ENCODE measurements around the gene VWF. TPM values are rescaled to one million over a fixed set of nuclear protein-coding genes. Genes with fewer than 3 reads are reported as not detected.
"Not testable (repeated sequence)": the region's sequence is repeated elsewhere in the genome, so short reads cannot be mapped to it uniquely, and the experiment has no call there.

The VWF gene
- total RNA-seq, 2 donors from 2014 or later = 20.9 to 63.2 TPM

DNA sequence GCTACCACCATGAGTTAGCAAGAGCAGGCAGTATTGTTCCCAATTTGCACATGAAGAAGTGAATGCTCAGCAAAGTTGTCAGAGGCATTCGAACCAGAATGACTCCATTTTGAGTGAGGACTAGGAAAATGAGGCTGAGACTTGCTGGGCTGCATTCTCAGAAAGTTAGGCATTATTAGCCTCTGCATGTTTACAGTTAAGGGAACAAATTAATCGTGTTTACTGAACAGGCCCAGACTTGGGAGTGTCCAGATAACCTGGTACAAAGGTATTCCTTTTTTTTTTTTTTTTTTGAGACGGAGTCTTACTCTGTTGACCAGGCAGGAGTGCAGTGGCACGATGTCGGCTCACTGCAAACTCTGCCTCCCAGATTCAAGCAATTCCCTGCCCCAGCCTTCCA, 22.5 kb upstream of the VWF start:
- no peak for DNase-seq

DNA sequence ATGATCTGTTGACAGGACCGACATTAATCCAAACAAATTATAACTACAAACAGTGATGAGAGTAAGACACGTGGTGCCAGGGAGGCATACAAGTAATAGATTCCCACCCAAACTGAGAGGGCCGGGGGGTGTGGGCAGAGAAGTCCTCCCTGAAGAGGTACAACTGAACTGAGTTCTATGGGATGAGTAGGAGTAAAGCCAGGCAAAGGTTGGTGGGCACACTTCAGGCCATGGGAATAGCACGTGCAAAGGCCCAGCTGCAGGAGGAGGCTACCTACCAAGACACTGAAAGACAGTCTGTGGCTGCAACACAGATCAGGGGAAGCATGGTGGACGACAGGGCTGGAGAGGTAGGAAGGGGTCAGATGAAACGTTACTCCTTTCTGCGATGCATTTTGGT, 22.0 kb upstream of the VWF start:
- intact Hi-C loops (cut with DNase I) = no loop called here
- TF ChIP-seq, protein P1, sequence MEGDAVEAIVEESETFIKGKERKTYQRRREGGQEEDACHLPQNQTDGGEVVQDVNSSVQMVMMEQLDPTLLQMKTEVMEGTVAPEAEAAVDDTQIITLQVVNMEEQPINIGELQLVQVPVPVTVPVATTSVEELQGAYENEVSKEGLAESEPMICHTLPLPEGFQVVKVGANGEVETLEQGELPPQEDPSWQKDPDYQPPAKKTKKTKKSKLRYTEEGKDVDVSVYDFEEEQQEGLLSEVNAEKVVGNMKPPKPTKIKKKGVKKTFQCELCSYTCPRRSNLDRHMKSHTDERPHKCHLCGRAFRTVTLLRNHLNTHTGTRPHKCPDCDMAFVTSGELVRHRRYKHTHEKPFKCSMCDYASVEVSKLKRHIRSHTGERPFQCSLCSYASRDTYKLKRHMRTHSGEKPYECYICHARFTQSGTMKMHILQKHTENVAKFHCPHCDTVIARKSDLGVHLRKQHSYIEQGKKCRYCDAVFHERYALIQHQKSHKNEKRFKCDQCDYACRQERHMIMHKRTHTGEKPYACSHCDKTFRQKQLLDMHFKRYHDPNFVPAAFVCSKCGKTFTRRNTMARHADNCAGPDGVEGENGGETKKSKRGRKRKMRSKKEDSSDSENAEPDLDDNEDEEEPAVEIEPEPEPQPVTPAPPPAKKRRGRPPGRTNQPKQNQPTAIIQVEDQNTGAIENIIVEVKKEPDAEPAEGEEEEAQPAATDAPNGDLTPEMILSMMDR (IDR thresholded peaks at IDR 0.05) = no peak
- no peak overlapping the region for H3K27ac ChIP-seq

More for the DNA sequence above, 22.5 kb upstream of the VWF start:
- no peaks in the 10 kb centered on the region for H3K4me1 ChIP-seq
- H3K27me3 ChIP-seq = no peaks in the 10 kb centered on the region
- intact Hi-C loops (cut with DNase I) = no loop called here
- no peak overlapping the region for H3K27ac ChIP-seq
- no peaks in the 10 kb centered on the region for H3K36me3 ChIP-seq
- no peak overlapping the region for H3K9ac ChIP-seq (ENCODE audit: low read depth in 2 of 2, low read length in 2 of 2)
- no peaks in the 10 kb centered on the region for H3K9me3 ChIP-seq
- H3K4me3 ChIP-seq = no peak overlapping the region
- TF ChIP-seq, protein P1 (IDR thresholded peaks at IDR 0.05) = no peak

DNA sequence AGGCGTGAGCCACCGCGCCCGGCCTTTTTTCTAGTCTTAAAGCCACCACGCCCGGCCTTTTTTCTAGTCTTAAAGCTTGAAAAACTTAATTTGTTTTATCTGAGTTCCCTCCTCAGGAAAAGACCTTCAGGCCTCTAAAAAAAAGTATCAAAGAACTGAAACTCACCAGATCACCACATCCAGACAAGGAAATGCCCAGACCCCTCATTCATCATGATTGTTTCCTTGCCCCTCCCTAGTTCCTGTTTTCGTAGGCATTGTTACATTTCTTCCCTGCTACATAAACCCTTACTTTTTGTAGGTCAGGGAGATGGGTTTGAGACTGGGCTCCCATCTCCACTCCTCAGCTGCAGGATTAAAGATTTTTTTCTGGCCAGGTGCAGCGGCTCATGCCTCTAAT, 21.1 kb upstream of the VWF start:
- Histone ChIP-seq H3K4me1 (no peaks in the 10 kb centered on the region), H3K27ac (no peak overlapping the region), H3K27me3 (no peaks in the 10 kb centered on the region), H3K4me3 (no peak overlapping the region), H3K9me3 (no peaks in the 10 kb centered on the region), H3K9ac (ENCODE audit: low read depth in 2 of 2, low read length in 2 of 2) (no peak overlapping the region), H3K36me3 (no peaks in the 10 kb centered on the region)
- no peak for DNase-seq
- intact Hi-C loops (cut with DNase I) = no loop called here
- TF ChIP-seq, protein P1 (IDR thresholded peaks at IDR 0.05) = no peak

More for the DNA sequence above, 22.0 kb upstream of the VWF start:
- Histone ChIP-seq H3K4me1 (no peaks in the 10 kb centered on the region), H3K9me3 (no peaks in the 10 kb centered on the region), H3K9ac (ENCODE audit: low read depth in 2 of 2, low read length in 2 of 2) (no peak overlapping the region), H3K4me3 (no peak overlapping the region), H3K27me3 (no peaks in the 10 kb centered on the region), H3K36me3 (no peaks in the 10 kb centered on the region)
- no peak for DNase-seq

DNA sequence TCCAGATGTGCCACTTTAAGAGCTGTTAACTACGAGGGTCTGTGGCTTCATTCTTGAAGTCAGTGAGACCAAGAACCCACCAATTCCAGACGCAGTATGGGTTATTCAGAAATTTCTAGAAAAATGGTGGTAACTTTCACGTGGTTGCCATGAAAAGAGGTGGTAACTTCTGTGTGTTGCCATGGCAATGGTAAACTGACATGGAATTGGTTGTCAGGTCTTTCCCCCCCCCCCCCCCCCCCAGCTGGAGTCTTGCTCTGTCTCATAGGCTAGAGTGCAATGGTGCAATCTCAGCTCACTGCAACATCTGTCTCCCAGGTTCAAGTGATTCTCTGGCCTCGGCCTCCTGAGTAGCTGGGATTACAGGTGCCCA, 18.8 kb upstream of the VWF start:
- no peaks in the 10 kb centered on the region for H3K9me3 ChIP-seq
- H3K4me1 ChIP-seq = no peaks in the 10 kb centered on the region
- H3K27ac ChIP-seq = no peak overlapping the region
- no peaks in the 10 kb centered on the region for H3K36me3 ChIP-seq
- no peak overlapping the region for H3K4me3 ChIP-seq
- TF ChIP-seq, protein P1 (IDR thresholded peaks at IDR 0.05) = no peak
- DNase-seq = no peak
- no peaks in the 10 kb centered on the region for H3K27me3 ChIP-seq
- H3K9ac ChIP-seq (ENCODE audit: low read depth in 2 of 2, low read length in 2 of 2) = no peak overlapping the region
- intact Hi-C loops (cut with DNase I) = no loop called here

DNA sequence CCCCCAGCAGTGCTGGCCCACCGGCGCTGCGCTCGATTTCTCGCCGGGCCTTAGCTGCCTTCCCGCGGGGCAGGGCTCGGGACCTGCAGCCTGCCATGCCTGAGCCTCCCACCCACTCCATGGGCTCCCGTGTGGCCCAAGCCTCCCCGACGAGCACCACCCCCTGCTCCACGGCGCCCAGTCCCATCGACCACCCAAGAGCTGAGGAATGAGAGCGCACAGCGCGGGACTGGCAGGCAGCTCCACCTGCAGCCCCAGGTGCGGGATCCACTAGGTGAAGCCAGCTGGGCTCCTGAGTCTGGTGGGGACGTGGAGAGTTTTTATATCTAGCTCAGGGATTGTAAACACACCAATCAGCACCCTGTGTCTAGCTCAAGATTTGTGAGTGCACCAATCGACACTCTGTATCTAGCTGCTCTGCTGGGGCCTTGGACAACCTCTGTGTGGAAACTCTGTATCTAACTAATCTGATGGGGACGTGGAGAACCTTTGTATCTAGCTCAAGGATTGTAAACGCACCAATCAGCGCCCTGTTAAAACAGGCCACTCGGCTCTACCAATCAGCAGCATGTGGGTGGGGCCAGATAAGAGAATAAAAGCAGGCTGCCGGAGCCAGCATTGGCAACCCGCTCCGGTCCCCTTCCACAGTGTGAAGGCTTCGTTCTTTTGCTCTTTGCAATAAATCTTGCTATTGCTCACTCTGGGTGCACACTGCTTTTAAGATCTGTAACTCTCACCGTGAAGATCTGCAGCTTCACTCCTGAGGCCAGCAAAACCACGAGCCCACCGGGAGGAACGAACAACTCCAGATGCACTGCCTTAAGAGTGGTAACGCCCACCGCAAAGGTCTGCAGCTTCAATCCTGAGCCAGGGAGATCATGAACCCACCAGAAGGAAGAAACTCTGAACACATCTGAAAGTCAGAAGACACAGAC, 18.2 kb upstream of the VWF start:
- H3K4me3 ChIP-seq; DNase-seq; H3K27ac ChIP-seq; intact Hi-C loops (cut with DNase I); H3K9me3 ChIP-seq; H3K36me3 ChIP-seq; H3K9ac ChIP-seq (ENCODE audit: low read depth in 2 of 2, low read length in 2 of 2); H3K27me3 ChIP-seq; H3K4me1 ChIP-seq: not testable (repeated sequence)

DNA sequence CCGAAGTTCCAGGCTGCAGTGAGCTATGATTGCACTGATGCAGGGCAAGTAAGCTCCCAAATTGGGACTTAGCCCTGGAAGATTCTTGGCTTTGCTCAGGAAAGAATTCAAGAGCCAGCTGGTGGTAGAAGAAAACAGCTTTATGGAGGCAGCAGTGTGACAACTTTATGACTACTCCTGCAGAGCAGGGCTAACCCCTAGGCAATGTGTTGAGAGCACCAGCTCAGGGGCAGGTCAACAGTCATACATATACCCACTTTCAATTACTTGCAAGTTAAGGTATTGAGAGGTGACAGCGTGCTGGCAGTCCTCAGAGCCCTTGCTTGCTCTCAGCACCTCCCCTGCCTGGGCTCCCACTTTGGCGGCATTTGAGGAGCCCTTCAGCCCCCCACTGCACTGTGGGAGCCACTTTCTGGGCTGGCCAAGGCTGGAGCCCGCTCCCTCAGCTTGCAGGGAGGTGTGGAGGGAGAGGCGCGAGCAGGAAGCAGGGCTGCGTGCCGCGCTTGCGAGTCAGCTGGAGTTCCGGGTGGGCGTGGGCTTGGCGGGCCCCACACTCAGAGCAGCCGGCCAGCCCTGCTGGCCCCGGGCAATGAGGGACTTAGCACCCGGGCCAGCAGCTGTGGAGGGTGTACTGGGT, 17.4 kb upstream of the VWF start:
- H3K36me3 ChIP-seq; H3K9me3 ChIP-seq; DNase-seq; H3K4me3 ChIP-seq; H3K9ac ChIP-seq (ENCODE audit: low read depth in 2 of 2, low read length in 2 of 2); H3K4me1 ChIP-seq; H3K27me3 ChIP-seq; intact Hi-C loops (cut with DNase I): not testable (repeated sequence)
- peak overlapping the region; percentile 63 for H3K27ac ChIP-seq

Data from colonic mucosa (tissue), 4 donors.